Duodenal mucosa (tissue), 2 donors: Measurements from ENCODE around the gene LMX1A.

Experiments
- H3K27ac ChIP-seq: one replicate; pipeline ENCODE4 v1.7.0; 2013; ENCODE audit warnings: low read depth, low read length
- H3K27me3 ChIP-seq, 2 donors: one replicate each; pipeline ENCODE4 v1.7.0; 2013; ENCODE audit warnings: low read length in 2 of 2, control low read depth in 1 of 2; ENCODE audit not compliant: insufficient read depth in 2 of 2, control insufficient read depth in 1 of 2
- H3K36me3 ChIP-seq, 2 donors: one replicate each; pipeline ENCODE4 v1.7.0; 2013; ENCODE audit warnings: low read length in 2 of 2, control low read depth in 1 of 2; ENCODE audit not compliant: insufficient read depth in 2 of 2, control insufficient read depth in 1 of 2
- H3K4me1 ChIP-seq, 2 donors: one replicate each; pipeline ENCODE4 v1.7.0; 2013; ENCODE audit warnings: low read length in 2 of 2, control low read depth in 1 of 2; ENCODE audit not compliant: insufficient read depth in 2 of 2, control insufficient read depth in 1 of 2
- H3K4me3 ChIP-seq, 2 donors: one replicate each; pipeline ENCODE4 v1.7.0; 2013; ENCODE audit warnings: low read length in 2 of 2, low read depth in 1 of 2
- H3K9ac ChIP-seq, 2 donors: one replicate each; pipeline ENCODE4 v1.7.0; 2013; ENCODE audit warnings: low read length in 2 of 2, low read depth in 1 of 2
- H3K9me3 ChIP-seq, 2 donors: one replicate each; pipeline ENCODE4 v1.7.0; 2013; ENCODE audit warnings: low read length in 2 of 2, control low read depth in 1 of 2; ENCODE audit not compliant: control insufficient read depth in 1 of 2

The LMX1A gene

GRCh38 chr1:165325460-165326203, 30.9 kb downstream of the LMX1A start:
- H3K9me3 ChIP-seq: no peaks in the 10 kb centered on the region
- H3K4me3 ChIP-seq: no peak overlapping the region
- peaks cover 8 to 10% of the 10 kb centered on the region in 2 donors for H3K27me3 ChIP-seq
- no peaks in the 10 kb centered on the region for H3K36me3 ChIP-seq
- H3K27ac ChIP-seq: no peak overlapping the region
- no peaks in the 10 kb centered on the region for H3K4me1 ChIP-seq
- no peak overlapping the region for H3K9ac ChIP-seq

GRCh38 chr1:165324050-165324449, 32.5 kb downstream of the LMX1A start:
- H3K36me3 ChIP-seq: no peaks in the 10 kb centered on the region
- H3K4me3 ChIP-seq: no peak overlapping the region
- no peaks in the 10 kb centered on the region for H3K4me1 ChIP-seq
- H3K9ac ChIP-seq: no peak overlapping the region
- H3K27me3 ChIP-seq: peaks cover 8 to 10% of the 10 kb centered on the region in 2 donors
- no peak overlapping the region for H3K27ac ChIP-seq
- no peaks in the 10 kb centered on the region for H3K9me3 ChIP-seq

GRCh38 chr1:165317612-165318011, 38.9 kb downstream of the LMX1A start:
- Histone ChIP-seq H3K9me3 (no peaks in the 10 kb centered on the region), H3K4me1 (no peaks in the 10 kb centered on the region), H3K36me3 (no peaks in the 10 kb centered on the region), H3K27ac (no peak overlapping the region), H3K9ac (no peak overlapping the region), H3K4me3 (no peak overlapping the region), H3K27me3 (peaks cover 0 to 4% of the 10 kb centered on the region in 2 donors)

GRCh38 chr1:165316153-165316772, 40.3 kb downstream of the LMX1A start:
- H3K27me3 ChIP-seq: peaks cover 0 to 4% of the 10 kb centered on the region in 2 donors
- H3K9ac ChIP-seq: no peak overlapping the region
- no peaks in the 10 kb centered on the region for H3K36me3 ChIP-seq
- no peak overlapping the region for H3K27ac ChIP-seq
- H3K9me3 ChIP-seq: no peaks in the 10 kb centered on the region
- H3K4me1 ChIP-seq: no peaks in the 10 kb centered on the region
- no peak overlapping the region for H3K4me3 ChIP-seq

- Histone ChIP-seq H3K4me1 (no peaks in the 10 kb centered on the region), H3K27me3 (peaks cover 0 to 4% of the 10 kb centered on the region in 2 donors), H3K9ac (no peak overlapping the region), H3K9me3 (no peaks in the 10 kb centered on the region), H3K36me3 (no peaks in the 10 kb centered on the region), H3K4me3 (no peak overlapping the region), H3K27ac (no peak overlapping the region)
Observed at GRCh38 chr1:165315481-165315880, 41.0 kb downstream of the LMX1A start.

- H3K27me3 ChIP-seq: peaks cover 0 to 4% of the 10 kb centered on the region in 2 donors
- H3K9me3 ChIP-seq: no peaks in the 10 kb centered on the region
Observed at GRCh38 chr1:165313903-165314302, 42.6 kb downstream of the LMX1A start.

GRCh38 chr1:165312591-165312990, 43.9 kb downstream of the LMX1A start:
- H3K27me3 ChIP-seq: peaks cover 0 to 4% of the 10 kb centered on the region in 2 donors
- H3K36me3 ChIP-seq: no peaks in the 10 kb centered on the region
- no peak overlapping the region for H3K27ac ChIP-seq
- H3K9me3 ChIP-seq: no peaks in the 10 kb centered on the region
- no peak overlapping the region for H3K9ac ChIP-seq
- no peak overlapping the region for H3K4me3 ChIP-seq
- H3K4me1 ChIP-seq: no peaks in the 10 kb centered on the region

More at GRCh38 chr1:165313903-165314302, 42.6 kb downstream of the LMX1A start:
- Histone ChIP-seq H3K9ac (no peak overlapping the region), H3K4me3 (no peak overlapping the region), H3K4me1 (no peaks in the 10 kb centered on the region), H3K36me3 (no peaks in the 10 kb centered on the region), H3K27ac (no peak overlapping the region)

- H3K9ac ChIP-seq: no peak overlapping the region
- no peak overlapping the region for H3K27ac ChIP-seq
- H3K9me3 ChIP-seq: no peaks in the 10 kb centered on the region
- H3K4me3 ChIP-seq: no peak overlapping the region
- no peaks in the 10 kb centered on the region for H3K4me1 ChIP-seq
- no peaks in the 10 kb centered on the region for H3K27me3 ChIP-seq
- H3K36me3 ChIP-seq: no peaks in the 10 kb centered on the region
Observed at GRCh38 chr1:165306543-165307434, 49.7 kb downstream of the LMX1A start.

GRCh38 chr1:165303386-165303785, 53.1 kb downstream of the LMX1A start:
- Histone ChIP-seq H3K27ac (no peak overlapping the region), H3K27me3 (no peaks in the 10 kb centered on the region), H3K4me3 (no peak overlapping the region), H3K36me3 (no peaks in the 10 kb centered on the region), H3K4me1 (no peaks in the 10 kb centered on the region), H3K9me3 (no peaks in the 10 kb centered on the region), H3K9ac (no peak overlapping the region)

- no peak overlapping the region for H3K9ac ChIP-seq
- H3K4me3 ChIP-seq: no peak overlapping the region
- H3K27me3 ChIP-seq: no peaks in the 10 kb centered on the region
- no peak overlapping the region for H3K27ac ChIP-seq
- no peaks in the 10 kb centered on the region for H3K4me1 ChIP-seq
- H3K36me3 ChIP-seq: no peaks in the 10 kb centered on the region
- H3K9me3 ChIP-seq: no peaks in the 10 kb centered on the region
Observed at GRCh38 chr1:165300400-165300903, 56.1 kb downstream of the LMX1A start.
